B cell (primary cell): ENCODE data around the gene NUP210. TPM values are rescaled to one million over a fixed set of nuclear protein-coding genes. Genes with fewer than 3 reads are reported as not detected.

Experiments used
- ATAC-seq: fragments of 200-7000 bp; cut with Tn5 transposase; one replicate; pipeline ENCODE4 v1.10.0; 2021; ENCODE audit warnings: low read depth, mild to moderate bottlenecking, moderate number of reproducible peaks, moderate library complexity
- CTCF ChIA-PET: fragments of 350-600 bp; sonication (Branson Sonifier 250); formaldehyde crosslinking; loops from one replicate; lab custom pipeline; 2021; ENCODE audit warnings: antibody characterized with exemption, inconsistent platforms; lab: Charles Lee
- POLR2A ChIA-PET: fragments of 350-600 bp; sonication (Branson Sonifier 250); formaldehyde crosslinking; loops from one replicate; lab custom pipeline; 2021; ENCODE audit warnings: antibody characterized with exemption; lab: Charles Lee
- DNase-seq: peaks from one replicate; pipeline ENCODE4 v3.0.0; 2013
- H2AFZ ChIP-seq: 2 replicates; pipeline ENCODE4 v1.6.1; 2012; ENCODE audit warnings: mild to moderate bottlenecking, low read depth, low read length; ENCODE audit not compliant: insufficient read depth, poor library complexity, severe bottlenecking
- H3K27ac ChIP-seq, 2 donors: 1 replicate in 1 of 2; 2 replicates in 1 of 2; pipeline ENCODE4 v1.5.1; 2012 to 2013; ENCODE audit warnings: low read length in 2 of 2, mild to moderate bottlenecking in 2 of 2, moderate library complexity in 1 of 2
- H3K27me3 ChIP-seq, 4 experiments: fragments of 200-600 bp in 1 of 4; sonication (generic) in 1 of 4; replicated peaks in 1 of 4; 1 replicate in 2 of 4; 2 replicates in 2 of 4; pipeline versions ENCODE4 v1.6.1 to v1.7.0; 2013 to 2016; ENCODE audit warnings: low read length in 3 of 4, mild to moderate bottlenecking in 2 of 4, mixed read lengths in 1 of 4, moderate library complexity in 1 of 4; ENCODE audit not compliant: insufficient read depth in 4 of 4, control insufficient read depth in 3 of 4; ENCODE audit errors: control extremely low read depth in 1 of 4
- H3K36me3 ChIP-seq, 2 experiments: replicated peaks in 1 of 2; 1 replicate in 1 of 2; 2 replicates in 1 of 2; pipeline versions ENCODE4 v1.6.1 to v1.7.1; 2013; ENCODE audit warnings: low read length in 1 of 2; ENCODE audit not compliant: insufficient read depth in 2 of 2, control insufficient read depth in 1 of 2; ENCODE audit errors: control extremely low read depth in 1 of 2, extremely low read depth in 1 of 2
- H3K4me1 ChIP-seq, 2 donors: fragments of 200-600 bp in 1 of 2; sonication (generic) in 1 of 2; 1 replicate in 1 of 2; 2 replicates in 1 of 2; pipeline versions ENCODE4 v1.5.1 to v1.6.1; 2013 to 2017; ENCODE audit warnings: low read length in 2 of 2; ENCODE audit not compliant: control insufficient read depth in 2 of 2, insufficient read depth in 2 of 2
- H3K4me2 ChIP-seq: replicated peaks from 2 replicates; pipeline ENCODE3; 2012; ENCODE audit warnings: mild to moderate bottlenecking, low read depth, low read length; ENCODE audit not compliant: poor library complexity, severe bottlenecking
- H3K4me3 ChIP-seq, 5 experiments: fragments of 200-600 bp in 1 of 5; sonication (generic) in 1 of 5; 1 replicate in 3 of 5; 2 replicates in 2 of 5; pipeline versions ENCODE4 v1.5.1 to v1.7.0; 2011 to 2016; ENCODE audit warnings: low read length in 4 of 5, mild to moderate bottlenecking in 4 of 5, low read depth in 2 of 5, control low read depth in 1 of 5, moderate library complexity in 1 of 5; ENCODE audit not compliant: insufficient read depth in 1 of 5; ENCODE audit errors: control extremely low read depth in 1 of 5, extremely low read depth in 1 of 5
- H3K79me2 ChIP-seq: fragments of 200-600 bp; sonication (generic); one replicate; pipeline ENCODE4 v1.6.0; 2016; ENCODE audit warnings: low read length; ENCODE audit not compliant: control insufficient read depth, insufficient read depth
- H3K9ac ChIP-seq: fragments of 200-600 bp; sonication (generic); 2 replicates; pipeline ENCODE4 v1.6.1; 2017; ENCODE audit warnings: mild to moderate bottlenecking, low read length, moderate library complexity
- H3K9me3 ChIP-seq, 3 donors: one replicate each; pipeline versions ENCODE4 v1.6.1 to v1.7.1; 2013; ENCODE audit warnings: low read length in 2 of 3; ENCODE audit not compliant: control insufficient read depth in 2 of 3, insufficient read depth in 1 of 3; ENCODE audit errors: control extremely low read depth in 1 of 3
- H4K20me1 ChIP-seq: 2 replicates; pipeline ENCODE4 v1.6.0; 2012; ENCODE audit warnings: mild to moderate bottlenecking, low read length; ENCODE audit not compliant: insufficient read depth, control insufficient read depth, poor library complexity, severe bottlenecking
- H3K27ac Mint-ChIP-seq: one replicate; pipeline ENCODE4 v1.8.0; 2021; ENCODE audit warnings: mixed read lengths
- H3K27me3 Mint-ChIP-seq: one replicate; pipeline ENCODE4 v1.8.0; 2021; ENCODE audit warnings: mixed read lengths
- H3K4me1 Mint-ChIP-seq: one replicate; pipeline ENCODE4 v1.8.0; 2021; ENCODE audit warnings: mixed read lengths
- H3K4me3 Mint-ChIP-seq: one replicate; pipeline ENCODE4 v1.8.0; 2021; ENCODE audit warnings: mixed read lengths
- H3K9me3 Mint-ChIP-seq: one replicate; pipeline ENCODE4 v1.8.0; 2022; ENCODE audit warnings: mixed read lengths; ENCODE audit not compliant: insufficient read depth
- CTCF ChIP-seq: fragments of 200-600 bp; IDR thresholded peaks from one replicate; pipeline ENCODE4 v1.8.0; 2022; ENCODE audit warnings: antibody characterized with exemption, mild to moderate bottlenecking
- EZH2 ChIP-seq: IDR thresholded peaks from 2 replicates; pipeline ENCODE4 v1.6.1; 2012; ENCODE audit warnings: borderline replicate concordance, low read depth, mild to moderate bottlenecking, moderate library complexity, low read length; ENCODE audit not compliant: insufficient read depth, poor library complexity, severe bottlenecking
- WGBS: methylation state at CpG from one replicate; pipeline ENCODE4 v1.1.5; 2013; ENCODE audit warnings: missing lambda C conversion rate; ENCODE audit not compliant: insufficient coverage; 5-methylcytosine and 5-hydroxymethylcytosine counted together
- intact Hi-C: fragments of 100-400 bp; cut with micrococcal nuclease; formaldehyde crosslinking; loops from one replicate; pipeline ENCODE4 v1.10.0; 2022
- polyA plus RNA-seq: library from polyadenylated mRNA; depleted of rRNA; stranded (reverse); fragments of >200 nt; gene quantifications from 2 replicates; pipeline ENCODE4 v1.2.3, GENCODE V29; 2012
- total RNA-seq, 2 donors: library from RNA; stranded (reverse); fragments of 120-200 nt in 1 of 2; gene quantifications; 1 replicate in 1 of 2; 2 replicates in 1 of 2; pipeline versions ENCODE4 v1.2.3 to v1.2.4, GENCODE V29; 2013 to 2022

The NUP210 gene
- total and polyA plus RNA-seq, 2 donors (not counting 1 experiment from before 2014, with no cell fraction given): 114 to 159 TPM

GRCh38 chr3:13278783-13279531 lies 141.2 kb downstream of the NUP210 start:
- H3K4me1 Mint-ChIP-seq: peaks cover 20% of the 10 kb centered on the region
- no peak overlapping the region for H3K9ac ChIP-seq
- H3K79me2 ChIP-seq: no peaks in the 10 kb centered on the region
- H3K4me3 Mint-ChIP-seq: no peak overlapping the region
- peaks cover 3 to 19% (median 5%) of the 10 kb centered on the region in 3 donors for H3K9me3 ChIP-seq
- peaks cover 29% of the 10 kb centered on the region for H3K27me3 Mint-ChIP-seq
- 97% methylated on average over 7 of the region's 9 CpGs for WGBS
- H3K9me3 Mint-ChIP-seq: no peaks in the 10 kb centered on the region
- no peaks in the 10 kb centered on the region for H3K36me3 ChIP-seq
- H3K4me2 ChIP-seq: no peak overlapping the region
- peaks cover 7% of the 10 kb centered on the region for H4K20me1 ChIP-seq
- peaks cover 18 to 28% of the 10 kb centered on the region in 2 donors for H3K4me1 ChIP-seq
- no peak overlapping the region for H2AFZ ChIP-seq
- ATAC-seq (no peak), DNase-seq (no peak)
- no peak overlapping the region for H3K27ac Mint-ChIP-seq
- no peak for TF ChIP-seq CTCF
- no peak for TF ChIP-seq EZH2
- intact Hi-C loops: no loop called here
- H3K4me3 ChIP-seq: no peak overlapping the region
- ChIA-PET POLR2A (no interaction called here), CTCF (interaction anchor here (0.7 kb wide), 1 partner anchor 170 kb away, joined by 3 read pairs; no protein-coding TSS in a partner anchor)
- H3K27ac ChIP-seq: no peak overlapping the region
- peaks cover 0 to 24% (median 13%) of the 10 kb centered on the region in 4 experiments for H3K27me3 ChIP-seq
